NK-92 treated with Interleukin-12 subunit alpha and Interleukin-12 subunit beta, amount 100 ng/mL, for 24 hours (cell line): Measurements from ENCODE around the gene MAN1A1.

ENCODE experiments used
- DNase-seq: peaks from one replicate; lab custom pipeline; 2025; lab: John Stamatoyannopoulos, UW

MAN1A1 gene

GRCh38 chr6:119325559-119326265 is 23.8 kb downstream of the MAN1A1 start:
- DNase-seq = no peak

GRCh38 chr6:119324718-119325117 is 24.8 kb downstream of the MAN1A1 start:
- no peak for DNase-seq

GRCh38 chr6:119323931-119324330 is 25.6 kb downstream of the MAN1A1 start:
- no peak for DNase-seq

- no peak for DNase-seq
These were observed 26.1 kb downstream of the MAN1A1 start for GRCh38 chr6:119323478-119323877.

- DNase-seq = no peak
These were observed 26.7 kb downstream of the MAN1A1 start for GRCh38 chr6:119322715-119323350.

- DNase-seq = no peak
These were observed 27.5 kb downstream of the MAN1A1 start for GRCh38 chr6:119322034-119322433.

GRCh38 chr6:119319694-119320093 is 29.9 kb downstream of the MAN1A1 start:
- DNase-seq = no peak

GRCh38 chr6:119318730-119319129 is 30.8 kb downstream of the MAN1A1 start:
- no peak for DNase-seq

- no peak for DNase-seq
These were observed 31.4 kb downstream of the MAN1A1 start for GRCh38 chr6:119318176-119318575.

GRCh38 chr6:119317007-119317406 is 32.6 kb downstream of the MAN1A1 start:
- no peak for DNase-seq

GRCh38 chr6:119314885-119315272 is 34.7 kb downstream of the MAN1A1 start:
- DNase-seq = no peak

GRCh38 chr6:119313937-119314884 is 35.4 kb downstream of the MAN1A1 start:
- peak; percentile 55 for DNase-seq

- peak; percentile 30 for DNase-seq
These were observed 36.7 kb downstream of the MAN1A1 start for GRCh38 chr6:119312875-119313338.

GRCh38 chr6:119312441-119312840 is 37.1 kb downstream of the MAN1A1 start:
- no peak for DNase-seq

- DNase-seq = no peak
These were observed 37.9 kb downstream of the MAN1A1 start for GRCh38 chr6:119311514-119312142.

GRCh38 chr6:119310486-119311036 is 39.0 kb downstream of the MAN1A1 start:
- DNase-seq = no peak

GRCh38 chr6:119308991-119309657 is 40.4 kb downstream of the MAN1A1 start:
- DNase-seq = no peak

- peak; percentile 8 for DNase-seq
These were observed 41.5 kb downstream of the MAN1A1 start for GRCh38 chr6:119308048-119308570.

GRCh38 chr6:119307056-119307455 is 42.5 kb downstream of the MAN1A1 start:
- DNase-seq = no peak

GRCh38 chr6:119306396-119306968 is 43.1 kb downstream of the MAN1A1 start:
- no peak for DNase-seq
